Fibroblast of upper back skin (primary cell): ENCODE measurements around the gene SERPINA9.
"Not testable (repeated sequence)": the region's sequence is repeated elsewhere in the genome, so short reads cannot be mapped to it uniquely, and the experiment has no call there.

Experiments
- DNase-seq: peaks from one replicate; pipeline ENCODE4 v3.0.0-alpha.2; 2013

The SERPINA9 gene

GRCh38 chr14:94421316-94421715 is 54.7 kb downstream of the SERPINA9 start:
- DNase-seq = no peak

- not testable (repeated sequence) for DNase-seq
Measured at GRCh38 chr14:94417497-94418205, 58.3 kb downstream of the SERPINA9 start.
